IPS-18c (cell line): Measurements from ENCODE around the gene TRAPPC8.
"Not testable (repeated sequence)": the region's sequence is repeated elsewhere in the genome, so short reads cannot be mapped to it uniquely, and the experiment has no call there.

Experiments used
- H3K4me3 ChIP-seq: 2 replicates; pipeline ENCODE4 v1.7.0; 2013; ENCODE audit warnings: low read depth, mild to moderate bottlenecking, low read length, moderate library complexity; ENCODE audit not compliant: insufficient read depth
- H3K9me3 ChIP-seq: one replicate; pipeline ENCODE4 v1.6.1; 2013; ENCODE audit warnings: mild to moderate bottlenecking, low read length, moderate library complexity; ENCODE audit not compliant: control insufficient read depth, insufficient read depth

TRAPPC8 gene

GRCh38 chr18:31825772-31826171 is 117.2 kb downstream of the TRAPPC8 start:
- H3K9me3 ChIP-seq = peaks cover 4% of the 10 kb centered on the region
- H3K4me3 ChIP-seq = 0 out of 2 replicates have a peak overlapping the region, but pooled peaks have one; percentile 16

GRCh38 chr18:31821545-31822171 is 121.3 kb downstream of the TRAPPC8 start:
- Histone ChIP-seq H3K4me3 (no peak overlapping the region), H3K9me3 (peaks cover 4% of the 10 kb centered on the region)

- Histone ChIP-seq H3K9me3 (peaks cover 4% of the 10 kb centered on the region), H3K4me3 (no peak overlapping the region)
Measured at GRCh38 chr18:31819925-31820229, 123.1 kb downstream of the TRAPPC8 start.

GRCh38 chr18:31819106-31819924 is 123.6 kb downstream of the TRAPPC8 start:
- H3K4me3 ChIP-seq = no peak overlapping the region
- peaks cover 4% of the 10 kb centered on the region for H3K9me3 ChIP-seq

GRCh38 chr18:31814132-31814531 is 128.8 kb downstream of the TRAPPC8 start:
- H3K4me3 ChIP-seq = no peak overlapping the region
- no peaks in the 10 kb centered on the region for H3K9me3 ChIP-seq

GRCh38 chr18:31810336-31811130 is 132.4 kb downstream of the TRAPPC8 start:
- H3K9me3 ChIP-seq, H3K4me3 ChIP-seq: not testable (repeated sequence)

- not testable (repeated sequence) for H3K9me3 ChIP-seq, H3K4me3 ChIP-seq
Measured at GRCh38 chr18:31809049-31809448, 133.9 kb downstream of the TRAPPC8 start.

- Histone ChIP-seq H3K4me3 (no peak overlapping the region), H3K9me3 (no peaks in the 10 kb centered on the region)
Measured at GRCh38 chr18:31801078-31801477, 141.8 kb downstream of the TRAPPC8 start.

GRCh38 chr18:31799257-31799656 is 143.7 kb downstream of the TRAPPC8 start:
- not testable (repeated sequence) for H3K9me3 ChIP-seq, H3K4me3 ChIP-seq

GRCh38 chr18:31798399-31798798 is 144.5 kb downstream of the TRAPPC8 start:
- H3K4me3 ChIP-seq = no peak overlapping the region

GRCh38 chr18:31795747-31796146 is 147.2 kb downstream of the TRAPPC8 start:
- H3K9me3 ChIP-seq = no peaks in the 10 kb centered on the region
- no peak overlapping the region for H3K4me3 ChIP-seq

More at GRCh38 chr18:31798399-31798798, 144.5 kb downstream of the TRAPPC8 start:
- H3K9me3 ChIP-seq = no peaks in the 10 kb centered on the region

- Histone ChIP-seq H3K9me3 (no peaks in the 10 kb centered on the region), H3K4me3 (no peak overlapping the region)
Measured at GRCh38 chr18:31793531-31793930, 149.4 kb downstream of the TRAPPC8 start.

- Histone ChIP-seq H3K4me3 (no peak overlapping the region), H3K9me3 (no peaks in the 10 kb centered on the region)
Measured at GRCh38 chr18:31792580-31792911, 150.4 kb downstream of the TRAPPC8 start.

- no peaks in the 10 kb centered on the region for H3K9me3 ChIP-seq
- no peak overlapping the region for H3K4me3 ChIP-seq
Measured at GRCh38 chr18:31791817-31792579, 150.9 kb downstream of the TRAPPC8 start.

- H3K9me3 ChIP-seq = no peaks in the 10 kb centered on the region
- no peak overlapping the region for H3K4me3 ChIP-seq
Measured at GRCh38 chr18:31789409-31789808, 153.5 kb downstream of the TRAPPC8 start.

GRCh38 chr18:31783059-31783458 is 159.9 kb downstream of the TRAPPC8 start:
- H3K4me3 ChIP-seq = no peak overlapping the region
- H3K9me3 ChIP-seq = peaks cover 3% of the 10 kb centered on the region
